SK-N-SH (cell line): ENCODE measurements around the gene LPIN1. TPM values are rescaled to one million over a fixed set of nuclear protein-coding genes. Genes with fewer than 3 reads are reported as not detected.

Experiments
- CTCF ChIA-PET: fragments of 300-600, 350-600 bp; formaldehyde crosslinking; extraction: SDS; loops from one replicate; lab custom pipeline; 2021; lab: Yijun Ruan, JAX
- POLR2A ChIA-PET: fragments of 350-600 bp; sonication (Branson Sonifier 250); formaldehyde crosslinking; extraction: SDS; loops from one replicate; lab custom pipeline; 2020; ENCODE audit warnings: antibody characterized with exemption, inconsistent platforms; lab: Yijun Ruan, JAX
- DNase-seq: peaks from one replicate; pipeline ENCODE4 v3.0.0; 2012
- H2AFZ ChIP-seq: fragments of 200-600 bp; sonication (generic); 2 replicates; pipeline ENCODE4 v1.8.1; 2016; ENCODE audit warnings: antibody characterized with exemption, mild to moderate bottlenecking, low read depth
- H3F3A ChIP-seq: fragments of 200-600 bp; sonication (generic); replicated peaks from 2 replicates; pipeline ENCODE3; 2016; ENCODE audit warnings: antibody characterized with exemption, mild to moderate bottlenecking; ENCODE audit not compliant: insufficient read depth
- H3K27ac ChIP-seq, 2 experiments: fragments of 200-500 bp in 1 of 2; fragments of 200-600 bp in 1 of 2; sonication (Bioruptor generic) in 1 of 2; sonication (generic), shearing (Covaris generic) in 1 of 2; 2 replicates each; pipeline versions ENCODE4 v1.5.1 to v1.6.1; 2014 to 2016; ENCODE audit warnings: low read depth in 2 of 2, inconsistent platforms in 1 of 2, low read length in 1 of 2, mild to moderate bottlenecking in 1 of 2, mixed read lengths in 1 of 2
- H3K27me3 ChIP-seq: fragments of 200-600 bp; sonication (generic), shearing (Covaris generic); 2 replicates; pipeline ENCODE4 v1.6.1; 2016; ENCODE audit warnings: mixed run types; ENCODE audit not compliant: insufficient read depth
- H3K36me3 ChIP-seq, 2 experiments: fragments of 200-500 bp in 1 of 2; fragments of 200-600 bp in 1 of 2; sonication (Bioruptor generic) in 1 of 2; sonication (generic) in 1 of 2; replicated peaks in 1 of 2; 2 replicates each; pipeline versions ENCODE3 to v1.5.1; 2014 to 2016; ENCODE audit warnings: low read length in 1 of 2, mild to moderate bottlenecking in 1 of 2; ENCODE audit not compliant: insufficient read depth in 2 of 2, control insufficient read depth in 1 of 2
- H3K4me1 ChIP-seq, 2 experiments: fragments of 200-500 bp in 1 of 2; fragments of 200-600 bp in 1 of 2; sonication (Bioruptor generic) in 1 of 2; sonication (generic), shearing (Covaris generic) in 1 of 2; 2 replicates each; pipeline versions ENCODE4 v1.5.1 to v1.6.1; 2014 to 2016; ENCODE audit warnings: low read depth in 1 of 2, low read length in 1 of 2, mixed run types in 1 of 2; ENCODE audit not compliant: insufficient read depth in 2 of 2, control insufficient read depth in 1 of 2
- H3K4me2 ChIP-seq: fragments of 200-600 bp; sonication (generic), shearing (Covaris generic); 2 replicates; pipeline ENCODE4 v1.6.1; 2017; ENCODE audit warnings: mixed run types
- H3K4me3 ChIP-seq, 2 experiments: fragments of 200-500 bp in 1 of 2; fragments of 200-600 bp in 1 of 2; sonication (Bioruptor generic) in 1 of 2; sonication (generic), shearing (Covaris generic) in 1 of 2; 2 replicates each; pipeline versions ENCODE4 v1.5.1 to v1.8.1; 2014 to 2016; ENCODE audit warnings: low read depth in 2 of 2, inconsistent platforms in 1 of 2, low read length in 1 of 2, mild to moderate bottlenecking in 1 of 2, mixed read lengths in 1 of 2, moderate library complexity in 1 of 2
- H3K79me2 ChIP-seq: fragments of 200-600 bp; sonication (generic); 2 replicates; pipeline ENCODE4 v1.8.1; 2017; ENCODE audit warnings: mild to moderate bottlenecking; ENCODE audit not compliant: insufficient read depth
- H3K9ac ChIP-seq: fragments of 200-600 bp; sonication (generic); 2 replicates; pipeline ENCODE4 v1.6.1; 2017; ENCODE audit warnings: mixed run types
- H3K9me2 ChIP-seq: fragments of 200-600 bp; sonication (generic); 2 replicates; pipeline ENCODE4 v1.6.1; 2017; ENCODE audit warnings: mixed run types
- H3K9me3 ChIP-seq: fragments of 200-600 bp; sonication (generic); 2 replicates; pipeline ENCODE4 v1.6.1; 2017; ENCODE audit warnings: mixed run types, mild to moderate bottlenecking, moderate library complexity
- H4K20me1 ChIP-seq: fragments of 200-600 bp; sonication (generic); 2 replicates; pipeline ENCODE4 v1.6.1; 2017; ENCODE audit warnings: mild to moderate bottlenecking, mixed run types; ENCODE audit not compliant: insufficient read depth
- CHD2 ChIP-seq: fragments of 150-350 bp; IDR thresholded peaks from 2 replicates; pipeline ENCODE4 v1.6.1; 2018; ENCODE audit warnings: low read length; ENCODE audit not compliant: partially characterized antibody
- ELF1 ChIP-seq: IDR thresholded peaks from 2 replicates; pipeline ENCODE4 v1.4.0; 2012
- EP300 ChIP-seq, 2 experiments: IDR thresholded peaks; 2 replicates each; pipeline versions ENCODE4 v1.4.0 to v1.6.1; 2012; ENCODE audit warnings: borderline replicate concordance in 1 of 2, low read depth in 1 of 2, low read length in 1 of 2
- FOXM1 ChIP-seq: IDR thresholded peaks from 2 replicates; pipeline ENCODE4 v1.4.0; 2012; ENCODE audit warnings: low read depth, mild to moderate bottlenecking
- GABPA ChIP-seq: IDR thresholded peaks from 2 replicates; pipeline ENCODE4 v1.4.0; 2012; ENCODE audit warnings: low read depth, mild to moderate bottlenecking
- IRF3 ChIP-seq: fragments of 150-350 bp; IDR thresholded peaks from 2 replicates; pipeline ENCODE4 v1.6.1; 2016; ENCODE audit warnings: mild to moderate bottlenecking, low read depth, low read length
- JUND ChIP-seq: IDR thresholded peaks from 2 replicates; pipeline ENCODE4 v1.4.0; 2012
- MAX ChIP-seq: IDR thresholded peaks from 2 replicates; pipeline ENCODE4 v1.4.0; 2012; ENCODE audit warnings: low read depth
- MEF2A ChIP-seq: IDR thresholded peaks from 2 replicates; pipeline ENCODE4 v1.4.0; 2012; ENCODE audit warnings: low read depth, borderline replicate concordance
- NFIC ChIP-seq: IDR thresholded peaks from 2 replicates; pipeline ENCODE4 v1.4.0; 2012; ENCODE audit warnings: borderline replicate concordance
- NRF1 ChIP-seq: IDR thresholded peaks from 2 replicates; pipeline ENCODE4 v1.6.1; 2012; ENCODE audit warnings: low read depth, mild to moderate bottlenecking, low read length
- PBX3 ChIP-seq: IDR thresholded peaks from 2 replicates; pipeline ENCODE4; 2012
- RAD21 ChIP-seq: IDR thresholded peaks from 2 replicates; pipeline ENCODE4 v1.6.1; 2012; ENCODE audit warnings: mild to moderate bottlenecking, low read length
- RCOR1 ChIP-seq: fragments of 150-350 bp; IDR thresholded peaks from 2 replicates; pipeline ENCODE4 v1.6.1; 2017; ENCODE audit warnings: antibody characterized with exemption, low read length
- RFX5 ChIP-seq: IDR thresholded peaks from 2 replicates; pipeline ENCODE4 v1.6.1; 2012; ENCODE audit warnings: mild to moderate bottlenecking, improper control_type of control experiment, low read length
- RXRA ChIP-seq: IDR thresholded peaks from 2 replicates; pipeline ENCODE4 v1.4.0; 2012; ENCODE audit warnings: low read depth, mild to moderate bottlenecking, borderline replicate concordance
- SIN3A ChIP-seq: IDR thresholded peaks from 2 replicates; pipeline ENCODE4 v1.6.1; 2012; ENCODE audit warnings: low read depth, mild to moderate bottlenecking, low read length, moderate library complexity, borderline replicate concordance
- SMC3 ChIP-seq: IDR thresholded peaks from 2 replicates; pipeline ENCODE4 v1.6.1; 2012; ENCODE audit warnings: low read depth, low read length, improper control_type of control experiment
- TAF1 ChIP-seq: IDR thresholded peaks from 2 replicates; pipeline ENCODE4 v1.6.1; 2012; ENCODE audit warnings: low read depth, mild to moderate bottlenecking, low read length, moderate library complexity, borderline replicate concordance
- TEAD4 ChIP-seq: IDR thresholded peaks from 2 replicates; pipeline ENCODE4 v1.4.0; 2012; ENCODE audit warnings: mild to moderate bottlenecking, borderline replicate concordance; ENCODE audit not compliant: insufficient read depth
- USF1 ChIP-seq: IDR thresholded peaks from 2 replicates; pipeline ENCODE4 v1.4.0; 2012; ENCODE audit warnings: low read depth, borderline replicate concordance
- YY1 ChIP-seq: IDR thresholded peaks from 2 replicates; pipeline ENCODE4 v1.4.0; 2012; ENCODE audit warnings: low read depth, mild to moderate bottlenecking
- ZBTB33 ChIP-seq: IDR thresholded peaks from 2 replicates; pipeline ENCODE4 v1.4.0; 2012; ENCODE audit warnings: low read depth, borderline replicate concordance
- WGBS: methylation state at CpG from one replicate; pipeline ENCODE4 v1.1.6; 2017; ENCODE audit warnings: low lambda C conversion rate; 5-methylcytosine and 5-hydroxymethylcytosine counted together
- polyA plus RNA-seq, 3 experiments: library from polyadenylated mRNA; depleted of rRNA; stranded (reverse); fragments of >200 nt; gene quantifications; 2 replicates each; pipeline ENCODE4 v1.2.3, GENCODE V29; 2012
- TF ChIP-seq, protein P1 (sequence below): fragments of 150-350 bp; IDR thresholded peaks from 2 replicates; pipeline ENCODE4 v1.6.1; 2017; ENCODE audit warnings: antibody characterized with exemption, low read length, low read depth, borderline replicate concordance

LPIN1 gene
- polyA plus RNA-seq, 1 of the 3 experiments (the other 2 are of a cell fraction), result 22.1 TPM

GRCh38 chr2:11746376-11746806 lies at the start of gene LPIN1 (continued):
- TF ChIP-seq SIN3A (peak; percentile 96; the same call in 1 of the 2 replicates), ZBTB33 (no peak), GABPA (no peak), TEAD4 (no peak), PBX3 (0 out of 2 replicates have a peak, but pooled peaks have one; percentile 26), RAD21 (no peak; the same call in 1 of the 2 replicates), RCOR1 (no peak)
- TF ChIP-seq, all 33 proteins: peak for 9

GRCh38 chr2:11696736-11697102 lies 49.7 kb upstream of the LPIN1 start:
- Histone ChIP-seq H3F3A (peaks cover 23% of the 10 kb centered on the region), H3K4me1 (peaks cover 14 to 46% of the 10 kb centered on the region in 2 experiments; a peak in 3 of 4 replicates), H3K27me3 (no peaks in the 10 kb centered on the region)
- CTCF ChIA-PET, result interaction anchor here (1.1 to 31.9 kb wide), 12 partner anchors 9 to 1310 kb away, joined by 3 to 886 read pairs (median 6); partner anchors contain the start of gene LPIN1
- TF ChIP-seq EP300 (IDR thresholded peaks at IDR 0.05; ENCODE audit: borderline replicate concordance in 1 of 2, low read depth in 1 of 2, low read length in 1 of 2) (no peak), SMC3 (no peak), FOXM1 (no peak), TEAD4 (no peak), IRF3 (no peak), RXRA (no peak), ELF1 (no peak), YY1 (no peak), NRF1 (no peak), MAX (no peak), MEF2A (no peak), TAF1 (no peak), RFX5 (no peak), USF1 (no peak), JUND (no peak), CHD2 (no peak), NFIC (no peak), GABPA (no peak), RCOR1 (no peak)
- TF ChIP-seq, protein P1, sequence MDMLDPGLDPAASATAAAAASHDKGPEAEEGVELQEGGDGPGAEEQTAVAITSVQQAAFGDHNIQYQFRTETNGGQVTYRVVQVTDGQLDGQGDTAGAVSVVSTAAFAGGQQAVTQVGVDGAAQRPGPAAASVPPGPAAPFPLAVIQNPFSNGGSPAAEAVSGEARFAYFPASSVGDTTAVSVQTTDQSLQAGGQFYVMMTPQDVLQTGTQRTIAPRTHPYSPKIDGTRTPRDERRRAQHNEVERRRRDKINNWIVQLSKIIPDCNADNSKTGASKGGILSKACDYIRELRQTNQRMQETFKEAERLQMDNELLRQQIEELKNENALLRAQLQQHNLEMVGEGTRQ, result no peak
- TF ChIP-seq, all 33 proteins: peak for 0
- Histone ChIP-seq H3K27ac (peak overlapping the region; percentile 56 to 83), H2AFZ (peak overlapping the region; percentile 72), H3K79me2 (no peaks in the 10 kb centered on the region), H3K4me3 (no peak overlapping the region), H3K9ac (peak overlapping the region; percentile 32; the same call in 1 of the 2 replicates), H3K9me2 (no peaks in the 10 kb centered on the region), H3K4me2 (peak overlapping the region; percentile 66), H3K9me3 (no peaks in the 10 kb centered on the region), H4K20me1 (no peaks in the 10 kb centered on the region), H3K36me3 (no peaks in the 10 kb centered on the region)
- no peak for DNase-seq
- WGBS, result 85% methylated on average over 9 of the region's 9 CpGs
- POLR2A ChIA-PET, result interaction anchor here (0.9 to 2.0 kb wide), 8 partner anchors 10 to 84 kb away, joined by 3 to 16 read pairs (median 4); partner anchors contain the start of gene LPIN1
